Adrenal gland (tissue), 5 donors: Measurements from ENCODE around the gene OSBPL2.

Source experiments
- CTCF ChIP-seq, 6 experiments: fragments of 450-650 bp in 4 of 6; fragments of 200-600 bp in 2 of 6; sonication (generic) in 1 of 6; IDR thresholded peaks; 1 replicate in 5 of 6; 2 replicates in 1 of 6; pipeline versions ENCODE4 v1.5.1 to v1.8.0; 2016 to 2021; ENCODE audit warnings: antibody characterized with exemption in 6 of 6, mild to moderate bottlenecking in 2 of 6, moderate library complexity in 1 of 6
- POLR2A ChIP-seq, 2 donors: fragments of 450-650 bp; IDR thresholded peaks; one replicate each; pipeline ENCODE4 v1.6.1; 2017; ENCODE audit warnings: antibody characterized with exemption in 2 of 2, mild to moderate bottlenecking in 2 of 2, moderate library complexity in 1 of 2
- donor health status: DM: no; HTN: no; CAD: no.

GRCh38 chr20:62310757-62311121 lies 72.4 kb downstream of the OSBPL2 start:
- no peak for TF ChIP-seq CTCF (IDR thresholded peaks at IDR 0.05)
- TF ChIP-seq POLR2A (IDR thresholded peaks at IDR 0.05): no peak
